Measurements from ENCODE around the gene TK2. TPM values are rescaled to one million over a fixed set of nuclear protein-coding genes. Genes with fewer than 3 reads are reported as not detected.

The TK2 gene
- total and polyA plus RNA-seq, 9 of the 15 experiments (the other 6 are each of a cell fraction or from before 2014, with no cell fraction given): 1.1 to 10.2 (median 5.3) TPM

DNA sequence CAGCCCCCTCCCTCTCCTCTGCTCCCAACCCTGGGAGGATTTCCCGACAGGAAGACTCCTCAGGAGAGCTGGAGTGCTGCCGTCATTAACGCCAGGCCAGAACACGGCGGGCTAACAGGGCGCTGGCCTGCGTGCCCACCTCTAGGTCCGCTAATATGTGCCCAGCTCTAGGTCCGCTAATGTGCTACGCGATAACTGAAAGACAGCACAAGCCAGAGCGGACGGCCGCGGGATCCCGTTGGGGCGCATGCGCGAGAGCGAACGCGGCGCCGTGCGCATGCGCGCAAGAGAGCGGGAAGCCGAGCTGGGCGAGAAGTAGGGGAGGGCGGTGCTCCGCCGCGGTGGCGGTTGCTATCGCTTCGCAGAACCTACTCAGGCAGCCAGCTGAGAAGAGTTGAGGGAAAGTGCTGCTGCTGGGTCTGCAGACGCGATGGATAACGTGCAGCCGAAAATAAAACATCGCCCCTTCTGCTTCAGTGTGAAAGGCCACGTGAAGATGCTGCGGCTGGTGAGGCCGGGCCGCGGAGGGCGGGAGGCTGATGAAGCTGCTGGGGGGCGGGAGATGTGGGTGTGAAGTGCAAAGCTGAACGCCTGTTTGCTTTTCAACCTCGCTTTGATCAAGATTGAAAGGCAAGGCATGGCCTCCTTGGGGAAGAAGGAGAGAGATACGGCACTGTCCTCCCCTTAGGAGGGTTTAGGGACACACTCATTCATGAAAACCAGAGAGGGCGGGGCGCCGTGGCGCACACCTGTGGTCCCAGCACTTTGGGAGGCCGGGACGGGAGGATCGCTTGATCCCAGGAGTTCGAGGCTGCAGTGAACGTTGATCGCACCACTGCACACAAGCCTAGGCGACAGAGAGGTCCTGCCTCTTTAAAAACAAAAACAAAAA, 2.6 kb upstream of the TK2 start, which contains the start of gene CKLF (continued):
- TF ChIP-seq ZNF512 (tag; IDR thresholded peaks at IDR 0.05) (no peak), CAMTA2 (CRISPR knock-in tag; conservative IDR thresholded peaks at IDR 0.05) (no peak), TAF1 (IDR thresholded peaks at IDR 0.05; ENCODE audit: control insufficient read depth, extremely low read depth, insufficient read depth, low read length, severe bottlenecking) (peak; percentile 84), ZNF780A (CRISPR knock-in tag; IDR thresholded peaks at IDR 0.05) (no peak), HNRNPL (IDR thresholded peaks at IDR 0.05; ENCODE audit: low read depth, low read length) (no peak), CSDE1 (IDR thresholded peaks at IDR 0.05) (peak in 1 of 2 experiments; percentile 76; a peak in 2 of 4 replicates), RBM25 (IDR thresholded peaks at IDR 0.05; ENCODE audit: low read depth, low read length, severe bottlenecking) (no peak), ADNP (tag; IDR thresholded peaks at IDR 0.05) (0 out of 2 replicates have a peak, but pooled peaks have one; percentile 20), DNMT1 (IDR thresholded peaks at IDR 0.05) (no peak), PHB (CRISPR knock-in tag; IDR thresholded peaks at IDR 0.05) (no peak), ZNF175 (CRISPR knock-in tag; IDR thresholded peaks at IDR 0.05; ENCODE audit: low read depth) (0 out of 2 replicates have a peak, but pooled peaks have one; percentile 47), CUX1 (CRISPR knock-in tag; IDR thresholded peaks at IDR 0.05) (peak; percentile 23; the same call in 1 of the 2 replicates), DACH1 (IDR thresholded peaks at IDR 0.05; ENCODE audit: partially characterized antibody) (no peak), SRF (CRISPR knock-in tag; IDR thresholded peaks at IDR 0.05) (peak in 1 of 2 experiments; percentile 71; a peak in 2 of 4 replicates)
- TF ChIP-seq, protein P1, sequence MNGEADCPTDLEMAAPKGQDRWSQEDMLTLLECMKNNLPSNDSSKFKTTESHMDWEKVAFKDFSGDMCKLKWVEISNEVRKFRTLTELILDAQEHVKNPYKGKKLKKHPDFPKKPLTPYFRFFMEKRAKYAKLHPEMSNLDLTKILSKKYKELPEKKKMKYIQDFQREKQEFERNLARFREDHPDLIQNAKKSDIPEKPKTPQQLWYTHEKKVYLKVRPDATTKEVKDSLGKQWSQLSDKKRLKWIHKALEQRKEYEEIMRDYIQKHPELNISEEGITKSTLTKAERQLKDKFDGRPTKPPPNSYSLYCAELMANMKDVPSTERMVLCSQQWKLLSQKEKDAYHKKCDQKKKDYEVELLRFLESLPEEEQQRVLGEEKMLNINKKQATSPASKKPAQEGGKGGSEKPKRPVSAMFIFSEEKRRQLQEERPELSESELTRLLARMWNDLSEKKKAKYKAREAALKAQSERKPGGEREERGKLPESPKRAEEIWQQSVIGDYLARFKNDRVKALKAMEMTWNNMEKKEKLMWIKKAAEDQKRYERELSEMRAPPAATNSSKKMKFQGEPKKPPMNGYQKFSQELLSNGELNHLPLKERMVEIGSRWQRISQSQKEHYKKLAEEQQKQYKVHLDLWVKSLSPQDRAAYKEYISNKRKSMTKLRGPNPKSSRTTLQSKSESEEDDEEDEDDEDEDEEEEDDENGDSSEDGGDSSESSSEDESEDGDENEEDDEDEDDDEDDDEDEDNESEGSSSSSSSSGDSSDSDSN (IDR thresholded peaks at IDR 0.05; ENCODE audit: borderline replicate concordance in 1 of 2, low read depth in 2 of 2, low read length in 2 of 2): peak in 1 of 2 experiments; percentile 67; a peak in 2 of 4 replicates
- TF ChIP-seq, protein P2, sequence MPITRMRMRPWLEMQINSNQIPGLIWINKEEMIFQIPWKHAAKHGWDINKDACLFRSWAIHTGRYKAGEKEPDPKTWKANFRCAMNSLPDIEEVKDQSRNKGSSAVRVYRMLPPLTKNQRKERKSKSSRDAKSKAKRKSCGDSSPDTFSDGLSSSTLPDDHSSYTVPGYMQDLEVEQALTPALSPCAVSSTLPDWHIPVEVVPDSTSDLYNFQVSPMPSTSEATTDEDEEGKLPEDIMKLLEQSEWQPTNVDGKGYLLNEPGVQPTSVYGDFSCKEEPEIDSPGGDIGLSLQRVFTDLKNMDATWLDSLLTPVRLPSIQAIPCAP (CRISPR knock-in tag; IDR thresholded peaks at IDR 0.05; ENCODE audit: borderline replicate concordance): peak; percentile 77; the same call in 1 of the 2 replicates
